ENCODE results near the gene ROBO3.

- no peak for TF ChIP-seq CTCF (IDR thresholded peaks at IDR 0.05)
- TF ChIP-seq ZFX (IDR thresholded peaks at IDR 0.05; ENCODE audit: borderline replicate concordance) = no peak
Measured at GRCh38 chr11:124916370-124916710, 51.1 kb downstream of the ROBO3 start.

Data from 22Rv1 (cell line).